ENCODE data around the gene OCA2. TPM values are rescaled to one million over a fixed set of nuclear protein-coding genes. Genes with fewer than 3 reads are reported as not detected.

Gene OCA2
- total and polyA plus RNA-seq, 2 of the 13 experiments (the other 11 are each of a cell fraction or from before 2014, with no cell fraction given) = 0.02 to 0.05 TPM

DNA sequence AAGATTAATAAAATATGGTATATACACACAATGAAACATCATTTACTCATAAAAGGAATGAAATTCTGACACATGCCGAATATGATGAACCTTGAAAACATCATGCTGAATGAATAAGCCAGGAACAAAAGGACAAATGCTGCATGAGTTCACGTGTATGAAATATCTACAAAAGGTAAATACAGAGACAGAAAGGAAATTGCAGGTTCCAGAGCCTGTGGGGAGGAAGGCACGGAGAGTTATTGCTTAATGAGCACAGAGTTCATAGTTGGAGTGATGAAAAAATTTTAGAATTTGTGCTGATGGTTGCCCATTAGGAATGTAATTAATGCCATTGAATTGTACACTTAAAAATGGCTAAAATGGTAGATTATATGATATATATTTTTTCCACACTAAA is 49.5 kb downstream of the OCA2 start:
- no peaks in the 10 kb centered on the region for H3K79me2 ChIP-seq (ENCODE audit: insufficient read depth, low read length)
- FAIRE-seq = no peak
- no peak overlapping the region for H3K4me3 ChIP-seq (replicated peaks in 1 of 3; ENCODE audit: insufficient read depth in 1 of 3, low read depth in 2 of 3, low read length in 3 of 3)
- in situ Hi-C loops (cut with HindIII; ENCODE audit: extremely low pct_ligation_motif_present, low pct_unique_long_range_greater_than_20kb) = no loop called here
- no peaks in the 10 kb centered on the region for H4K20me1 ChIP-seq (ENCODE audit: insufficient read depth, low read length)
- DNase-seq (ENCODE audit: low spot score) = no peak
- no peak overlapping the region for H3K27ac ChIP-seq (ENCODE audit: extremely low read length, insufficient read depth, low read length)
- no peaks in the 10 kb centered on the region for H3K4me1 ChIP-seq (ENCODE audit: insufficient read depth, low read length)
- WGBS (ENCODE audit: low lambda C conversion rate) = 14% methylated on average over 3 of the region's 3 CpGs
- H3K4me2 ChIP-seq (ENCODE audit: low read depth, low read length) = no peak overlapping the region
- ChIA-PET CTCF (ENCODE audit: low intra/inter-chr PET ratio, low total read pairs) (interaction anchor here (2.2 kb wide), 1 partner anchor 28 kb away, joined by 7 read pairs; no protein-coding TSS in a partner anchor), POLR2A (no interaction called here)
- no peaks in the 10 kb centered on the region for H3K36me3 ChIP-seq (replicated peaks in 1 of 2; ENCODE audit: control insufficient read depth in 1 of 2, insufficient read depth in 2 of 2, low read length in 2 of 2)
- BruUV-seq (replicated peaks) = no TSS peak
- no peak overlapping the region for H2AFZ ChIP-seq (ENCODE audit: low read length)
- peak; percentile 21; the same call in 1 of the 2 replicates for TF ChIP-seq CEBPB (IDR thresholded peaks at IDR 0.05; ENCODE audit: borderline replicate concordance, low read depth, low read length)
- TF ChIP-seq, protein P1, sequence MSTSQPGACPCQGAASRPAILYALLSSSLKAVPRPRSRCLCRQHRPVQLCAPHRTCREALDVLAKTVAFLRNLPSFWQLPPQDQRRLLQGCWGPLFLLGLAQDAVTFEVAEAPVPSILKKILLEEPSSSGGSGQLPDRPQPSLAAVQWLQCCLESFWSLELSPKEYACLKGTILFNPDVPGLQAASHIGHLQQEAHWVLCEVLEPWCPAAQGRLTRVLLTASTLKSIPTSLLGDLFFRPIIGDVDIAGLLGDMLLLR (CRISPR knock-in tag; IDR thresholded peaks at IDR 0.05) = no peak
- no peak for ATAC-seq
- H3K27me3 ChIP-seq (ENCODE audit: control insufficient read depth in 1 of 2, insufficient read depth in 2 of 2, low read length in 2 of 2) = 0 out of 5 replicates have a peak, but pooled peaks cover 0 to 2% of the 10 kb centered on the region in 2 experiments
- H3K9me3 ChIP-seq (ENCODE audit: low read length) = no peaks in the 10 kb centered on the region
- intact Hi-C loops (cut with micrococcal nuclease; ENCODE audit: unreplicated experiment) = no loop called here
- no peak overlapping the region for H3K9ac ChIP-seq (ENCODE audit: insufficient read depth, low read depth, low read length)

- no peaks in the 10 kb centered on the region for H4K20me1 ChIP-seq (ENCODE audit: insufficient read depth, low read length)
- POLR2A ChIA-PET = no interaction called here
- no peaks in the 10 kb centered on the region for H3K9me3 ChIP-seq (ENCODE audit: low read length)
- H3K27ac ChIP-seq (ENCODE audit: extremely low read length, insufficient read depth, low read length) = no peak overlapping the region
- no TSS peak for BruUV-seq (replicated peaks)
- FAIRE-seq (no peak), DNase-seq (ENCODE audit: low spot score) (no peak), ATAC-seq (no peak)
- no peak overlapping the region for H3K4me3 ChIP-seq (replicated peaks in 1 of 3; ENCODE audit: insufficient read depth in 1 of 3, low read depth in 2 of 3, low read length in 3 of 3)
- no peak overlapping the region for H2AFZ ChIP-seq (ENCODE audit: low read length)
- no peaks in the 10 kb centered on the region for H3K79me2 ChIP-seq (ENCODE audit: insufficient read depth, low read length)
- CTCF ChIA-PET (ENCODE audit: low intra/inter-chr PET ratio, low total read pairs) = no interaction called here
- WGBS (ENCODE audit: low lambda C conversion rate) = 3% methylated on average over 3 of the region's 3 CpGs
- no peak overlapping the region for H3K9ac ChIP-seq (ENCODE audit: insufficient read depth, low read depth, low read length)
- H3K27me3 ChIP-seq (ENCODE audit: control insufficient read depth in 1 of 2, insufficient read depth in 2 of 2, low read length in 2 of 2) = 0 out of 5 replicates have a peak, but pooled peaks cover 0 to 2% of the 10 kb centered on the region in 2 experiments
- peaks cover 10% of the 10 kb centered on the region; the same call in 1 of the 2 replicates for H3K4me1 ChIP-seq (ENCODE audit: insufficient read depth, low read length)
- in situ Hi-C loops (cut with HindIII; ENCODE audit: extremely low pct_ligation_motif_present, low pct_unique_long_range_greater_than_20kb) (no loop called here), intact Hi-C loops (cut with micrococcal nuclease; ENCODE audit: unreplicated experiment) (no loop called here)
- TF ChIP-seq MNT (IDR thresholded peaks at IDR 0.05) = peak; percentile 73
- no peak for TF ChIP-seq ZNF777 (CRISPR knock-in tag; IDR thresholded peaks at IDR 0.05)
- no peaks in the 10 kb centered on the region for H3K36me3 ChIP-seq (replicated peaks in 1 of 2; ENCODE audit: control insufficient read depth in 1 of 2, insufficient read depth in 2 of 2, low read length in 2 of 2)
- no peak overlapping the region for H3K4me2 ChIP-seq (ENCODE audit: low read depth, low read length)
Observed at GRCh38 chr15:28047277-28047676, 51.8 kb downstream of the OCA2 start.

Data from HepG2 (cell line).